Nephron progenitor cell (in vitro differentiated cells): ENCODE data around the gene ADARB2.

Experiments used
- DNase-seq: peaks from one replicate; pipeline ENCODE4 v3.0.0; 2021
- H3K27ac Mint-ChIP-seq: 2 replicates; pipeline ENCODE4 v1.8.0; 2021; ENCODE audit warnings: mild to moderate bottlenecking, moderate library complexity, mixed read lengths
- H3K27me3 Mint-ChIP-seq: 2 replicates; pipeline ENCODE4 v1.8.0; 2021; ENCODE audit warnings: mild to moderate bottlenecking, low read depth, mixed read lengths; ENCODE audit not compliant: poor library complexity
- H3K36me3 Mint-ChIP-seq: 2 replicates; pipeline ENCODE4 v1.8.0; 2021; ENCODE audit warnings: low read depth, mixed read lengths
- H3K4me1 Mint-ChIP-seq: 2 replicates; pipeline ENCODE4 v1.8.0; 2021; ENCODE audit warnings: mixed read lengths
- H3K4me3 Mint-ChIP-seq: 2 replicates; pipeline ENCODE4 v1.8.0; 2021; ENCODE audit warnings: mild to moderate bottlenecking, moderate library complexity, mixed read lengths
- H3K9me3 Mint-ChIP-seq: 2 replicates; pipeline ENCODE4 v1.8.0; 2021; ENCODE audit warnings: mild to moderate bottlenecking, moderate library complexity, mixed read lengths
- TF ChIP-seq, protein P1 (sequence below): fragments of 200-600 bp; sonication (generic); IDR thresholded peaks from 2 replicates; pipeline ENCODE4 v1.5.0; 2021; ENCODE audit warnings: antibody characterized with exemption

ADARB2 gene

DNA sequence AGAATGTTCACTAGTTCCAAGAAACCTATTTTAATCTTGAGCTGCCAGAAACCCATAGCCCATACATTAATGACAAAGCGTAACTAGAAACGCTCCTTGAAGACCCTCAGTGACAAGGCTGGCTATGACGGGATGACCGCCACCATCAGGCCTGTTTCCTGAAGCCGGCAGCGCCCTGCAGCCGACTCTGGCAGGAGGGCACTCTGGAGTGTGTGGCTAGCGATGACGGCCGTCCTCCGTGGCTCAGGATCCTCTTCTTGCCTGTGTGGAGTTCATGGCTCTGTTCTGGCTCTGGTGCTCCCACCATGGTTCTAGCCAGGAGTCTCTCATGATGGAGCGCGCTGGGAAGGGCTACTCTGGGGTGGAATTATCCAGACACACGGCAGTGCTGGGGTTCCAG is 224.1 kb downstream of the ADARB2 start:
- Mint-ChIP-seq H3K36me3 (no peaks in the 10 kb centered on the region), H3K4me1 (peaks cover 7% of the 10 kb centered on the region), H3K27me3 (peaks cover 12% of the 10 kb centered on the region), H3K4me3 (no peak overlapping the region), H3K27ac (no peak overlapping the region), H3K9me3 (peaks cover 2% of the 10 kb centered on the region)
- TF ChIP-seq, protein P1, sequence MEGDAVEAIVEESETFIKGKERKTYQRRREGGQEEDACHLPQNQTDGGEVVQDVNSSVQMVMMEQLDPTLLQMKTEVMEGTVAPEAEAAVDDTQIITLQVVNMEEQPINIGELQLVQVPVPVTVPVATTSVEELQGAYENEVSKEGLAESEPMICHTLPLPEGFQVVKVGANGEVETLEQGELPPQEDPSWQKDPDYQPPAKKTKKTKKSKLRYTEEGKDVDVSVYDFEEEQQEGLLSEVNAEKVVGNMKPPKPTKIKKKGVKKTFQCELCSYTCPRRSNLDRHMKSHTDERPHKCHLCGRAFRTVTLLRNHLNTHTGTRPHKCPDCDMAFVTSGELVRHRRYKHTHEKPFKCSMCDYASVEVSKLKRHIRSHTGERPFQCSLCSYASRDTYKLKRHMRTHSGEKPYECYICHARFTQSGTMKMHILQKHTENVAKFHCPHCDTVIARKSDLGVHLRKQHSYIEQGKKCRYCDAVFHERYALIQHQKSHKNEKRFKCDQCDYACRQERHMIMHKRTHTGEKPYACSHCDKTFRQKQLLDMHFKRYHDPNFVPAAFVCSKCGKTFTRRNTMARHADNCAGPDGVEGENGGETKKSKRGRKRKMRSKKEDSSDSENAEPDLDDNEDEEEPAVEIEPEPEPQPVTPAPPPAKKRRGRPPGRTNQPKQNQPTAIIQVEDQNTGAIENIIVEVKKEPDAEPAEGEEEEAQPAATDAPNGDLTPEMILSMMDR = no peak
- DNase-seq = no peak

DNA sequence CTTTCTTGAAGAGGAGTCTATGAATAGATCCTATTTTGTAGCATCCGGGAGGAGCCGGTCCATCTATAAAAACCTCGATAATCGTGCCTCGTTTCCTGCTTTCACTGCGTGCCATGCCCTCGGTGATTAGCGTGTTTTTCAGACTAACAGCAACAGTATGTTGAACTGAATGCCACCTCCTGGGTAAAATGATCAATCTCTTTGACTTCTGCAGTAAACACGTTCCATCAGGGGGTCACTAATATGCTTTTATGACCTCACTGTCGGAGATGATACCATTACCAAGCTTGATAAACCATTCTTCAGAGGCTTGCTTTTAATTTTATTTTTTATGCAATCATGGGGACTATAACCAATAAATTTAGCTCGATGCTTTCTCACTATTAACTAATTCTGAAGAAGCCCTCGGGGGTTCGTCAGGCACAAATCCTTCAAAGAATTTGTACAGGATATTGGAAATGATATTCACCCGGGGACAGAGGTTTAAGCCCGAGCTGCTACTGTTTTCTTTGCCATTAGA is 228.3 kb downstream of the ADARB2 start:
- TF ChIP-seq, protein P1 = no peak
- Mint-ChIP-seq H3K4me1 (peaks cover 16% of the 10 kb centered on the region), H3K36me3 (no peaks in the 10 kb centered on the region), H3K27ac (no peak overlapping the region), H3K9me3 (peaks cover 1% of the 10 kb centered on the region), H3K4me3 (no peak overlapping the region), H3K27me3 (peaks cover 7% of the 10 kb centered on the region)
- no peak for DNase-seq

DNA sequence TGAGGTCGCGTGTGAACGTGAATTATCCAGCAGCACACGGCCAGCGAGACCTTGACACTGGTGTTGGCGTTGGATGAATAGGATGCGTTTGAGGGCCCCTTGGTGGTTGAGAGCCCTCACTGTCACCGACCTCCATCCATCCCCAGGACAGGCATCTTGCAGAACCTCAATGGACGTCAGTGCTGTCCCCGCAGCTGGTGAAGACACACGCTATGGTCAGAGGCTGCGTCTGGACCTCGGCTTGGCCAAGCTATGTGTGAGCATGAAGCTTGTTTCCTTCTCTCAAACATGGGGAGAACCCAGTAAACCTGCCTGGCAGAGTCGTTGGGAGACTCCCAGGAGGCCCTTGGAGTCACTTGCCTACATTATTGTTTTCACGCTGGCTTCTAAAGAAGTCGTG is 229.2 kb downstream of the ADARB2 start:
- H3K4me1 Mint-ChIP-seq = peaks cover 16% of the 10 kb centered on the region
- peaks cover 7% of the 10 kb centered on the region for H3K27me3 Mint-ChIP-seq
- peaks cover 4% of the 10 kb centered on the region for H3K9me3 Mint-ChIP-seq
- TF ChIP-seq, protein P1 = no peak
- H3K27ac Mint-ChIP-seq = no peak overlapping the region
- no peak for DNase-seq
- H3K36me3 Mint-ChIP-seq = no peaks in the 10 kb centered on the region
- H3K4me3 Mint-ChIP-seq = no peak overlapping the region

DNA sequence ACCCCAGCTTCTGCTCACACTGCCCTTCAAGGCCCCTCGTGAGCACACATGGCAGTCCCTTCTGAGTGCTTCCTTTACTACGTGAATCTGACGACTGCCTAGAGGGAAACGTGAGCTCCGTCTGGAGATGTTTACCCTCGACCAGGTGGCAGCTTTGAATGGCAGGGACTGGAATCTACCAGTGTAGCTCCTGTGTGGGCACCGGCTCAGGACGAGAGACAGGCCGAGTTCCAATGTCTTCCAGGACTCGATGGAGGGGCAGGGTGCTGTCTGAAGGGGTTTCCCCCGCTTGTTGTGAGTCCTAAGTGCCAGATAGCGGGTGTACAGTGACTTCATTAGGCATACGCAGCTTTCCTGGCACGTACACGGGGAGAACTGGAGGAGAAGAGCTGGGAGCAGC is 229.9 kb downstream of the ADARB2 start:
- H3K27me3 Mint-ChIP-seq = peaks cover 7% of the 10 kb centered on the region

DNA sequence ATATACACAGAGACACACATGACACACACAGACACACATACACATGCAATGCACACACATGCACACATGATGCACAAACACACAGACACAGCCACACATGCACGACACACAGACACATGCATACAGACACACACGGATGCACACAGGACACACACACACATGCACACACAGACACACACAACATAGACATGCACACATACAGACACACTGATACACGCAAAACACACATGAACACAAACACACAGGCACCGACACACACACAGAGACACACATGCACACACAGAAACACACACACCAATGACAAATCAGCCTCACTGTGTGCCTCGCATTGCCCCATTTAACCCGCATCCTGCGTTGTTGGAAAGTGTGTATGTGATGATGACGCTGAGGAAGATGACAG is 232.4 kb downstream of the ADARB2 start:
- peaks cover 3% of the 10 kb centered on the region for H3K27me3 Mint-ChIP-seq
- no peak for DNase-seq
- H3K4me3 Mint-ChIP-seq = no peak overlapping the region
- H3K4me1 Mint-ChIP-seq = peaks cover 16% of the 10 kb centered on the region
- TF ChIP-seq, protein P1 = no peak
- peaks cover 4% of the 10 kb centered on the region for H3K9me3 Mint-ChIP-seq
- H3K36me3 Mint-ChIP-seq = no peaks in the 10 kb centered on the region
- peak overlapping the region; percentile 9 for H3K27ac Mint-ChIP-seq

More for the DNA sequence above, 229.9 kb downstream of the ADARB2 start:
- Mint-ChIP-seq H3K36me3 (no peaks in the 10 kb centered on the region), H3K27ac (no peak overlapping the region), H3K4me3 (no peak overlapping the region), H3K9me3 (peaks cover 4% of the 10 kb centered on the region), H3K4me1 (peaks cover 16% of the 10 kb centered on the region)
- no peak for DNase-seq
- TF ChIP-seq, protein P1 = no peak

DNA sequence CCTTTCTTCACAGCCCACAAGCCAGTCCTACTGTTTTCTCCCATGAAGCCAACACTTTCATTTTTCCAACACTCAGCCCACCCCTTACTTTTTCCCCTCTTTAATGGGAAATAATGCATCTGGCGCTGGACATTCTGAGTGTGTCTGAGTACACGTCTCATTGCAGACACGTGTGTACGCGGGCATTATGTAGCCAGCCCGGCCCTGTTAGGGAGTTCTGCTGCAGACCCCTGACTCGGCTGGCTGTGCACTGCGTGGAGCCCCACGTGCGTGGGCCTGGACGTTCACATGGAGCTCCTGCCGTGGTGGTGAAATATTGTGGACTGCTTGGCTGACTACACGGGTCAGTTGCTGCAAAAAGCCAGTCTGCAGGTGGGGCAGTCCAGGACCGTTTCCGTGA is 233.0 kb downstream of the ADARB2 start:
- TF ChIP-seq, protein P1 = no peak
- peaks cover 3% of the 10 kb centered on the region for H3K27me3 Mint-ChIP-seq
- no peak overlapping the region for H3K27ac Mint-ChIP-seq
- H3K4me3 Mint-ChIP-seq = no peak overlapping the region
- H3K9me3 Mint-ChIP-seq = peaks cover 4% of the 10 kb centered on the region
- no peak for DNase-seq
- H3K36me3 Mint-ChIP-seq = no peaks in the 10 kb centered on the region
- H3K4me1 Mint-ChIP-seq = peaks cover 16% of the 10 kb centered on the region
